Dermis blood vessel endothelial cell (primary cell): ENCODE measurements around the gene RBM15. TPM values are rescaled to one million over a fixed set of nuclear protein-coding genes. Genes with fewer than 3 reads are reported as not detected.

Experiments
- DNase-seq: peaks from one replicate; pipeline ENCODE4 v3.0.0; 2010
- total RNA-seq: library from RNA; depleted of rRNA; stranded (reverse); fragments of >200 nt; gene quantifications from 2 replicates; pipeline ENCODE4 v1.2.3, GENCODE V29; 2014

Gene RBM15
- total RNA-seq, 1 donor from 2014 or later, result 43.1 TPM

DNA sequence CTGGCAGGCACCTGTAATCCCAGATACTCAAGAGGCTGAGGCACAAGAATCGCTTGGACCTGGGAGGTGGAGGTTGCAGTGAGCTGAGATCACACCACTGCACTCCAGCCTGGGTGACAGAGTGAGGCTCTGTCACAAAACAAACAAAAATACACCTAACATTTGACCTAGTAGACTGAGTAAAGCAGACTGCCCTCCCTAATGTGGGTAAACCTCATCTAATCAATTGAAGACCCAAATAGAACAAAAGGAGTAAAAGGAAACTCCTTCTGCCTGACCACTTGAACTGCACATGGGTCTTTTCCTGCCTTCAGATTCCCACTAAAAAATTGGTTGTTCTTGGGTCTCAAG lies 19.0 kb upstream of the RBM15 start:
- no peak for DNase-seq

DNA sequence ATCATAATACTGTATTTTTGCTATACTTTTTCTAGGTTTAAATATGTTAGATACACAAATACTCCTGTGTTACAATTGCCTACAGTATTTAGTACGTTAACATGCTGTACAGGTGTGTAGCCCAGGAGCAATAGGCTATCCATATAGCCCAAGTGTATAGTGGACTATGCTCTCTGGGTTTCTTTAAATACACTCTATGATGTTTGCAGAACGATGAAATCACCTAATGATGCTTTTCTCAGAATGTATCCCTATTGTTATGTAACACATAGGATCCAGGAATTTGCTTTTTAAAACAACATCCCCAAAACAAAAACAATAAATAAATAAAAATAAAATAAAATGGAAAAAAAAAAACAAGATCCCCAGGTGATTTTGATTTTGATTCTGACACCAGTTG lies 18.1 kb upstream of the RBM15 start:
- no peak for DNase-seq

DNA sequence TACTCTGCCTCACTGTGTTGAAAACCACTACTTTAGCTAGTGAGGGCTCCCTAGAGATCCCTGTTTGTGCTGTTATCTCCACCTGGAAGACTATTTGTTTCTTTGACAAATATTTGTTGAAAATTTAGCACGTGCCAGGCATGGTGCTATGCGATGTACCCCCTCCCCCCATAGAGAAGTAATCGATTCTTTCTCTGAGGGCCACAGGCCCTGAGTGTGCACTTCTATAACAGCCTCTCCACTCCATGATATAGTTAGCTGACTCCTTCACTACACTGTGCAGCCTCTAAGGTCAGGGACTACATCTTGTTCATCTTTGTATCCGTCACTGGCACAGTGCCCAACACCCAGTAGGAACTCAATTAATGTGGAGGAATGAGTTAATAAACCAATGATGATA lies 17.3 kb upstream of the RBM15 start:
- DNase-seq, result no peak

DNA sequence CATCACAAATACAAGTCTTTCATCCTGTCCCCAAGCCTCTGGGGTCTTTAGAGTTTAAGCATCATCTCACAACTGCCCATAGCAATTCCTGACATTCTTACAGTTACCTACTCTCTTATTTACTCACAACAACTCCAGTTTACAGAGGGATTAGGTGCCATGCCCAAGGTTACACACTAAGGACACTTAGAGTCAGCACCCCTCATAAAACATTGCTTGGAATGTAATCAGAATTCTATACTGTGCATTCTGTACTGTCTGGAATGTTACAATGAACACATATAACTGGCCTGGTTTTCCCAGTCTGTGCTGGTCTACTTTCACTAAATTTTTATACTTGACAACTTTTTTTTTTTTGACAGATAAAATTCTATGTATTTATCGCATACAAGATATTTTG lies 14.5 kb upstream of the RBM15 start:
- DNase-seq, result no peak

GRCh38 chr1:110326826-110327225 lies 12.4 kb upstream of the RBM15 start:
- DNase-seq, result no peak

DNA sequence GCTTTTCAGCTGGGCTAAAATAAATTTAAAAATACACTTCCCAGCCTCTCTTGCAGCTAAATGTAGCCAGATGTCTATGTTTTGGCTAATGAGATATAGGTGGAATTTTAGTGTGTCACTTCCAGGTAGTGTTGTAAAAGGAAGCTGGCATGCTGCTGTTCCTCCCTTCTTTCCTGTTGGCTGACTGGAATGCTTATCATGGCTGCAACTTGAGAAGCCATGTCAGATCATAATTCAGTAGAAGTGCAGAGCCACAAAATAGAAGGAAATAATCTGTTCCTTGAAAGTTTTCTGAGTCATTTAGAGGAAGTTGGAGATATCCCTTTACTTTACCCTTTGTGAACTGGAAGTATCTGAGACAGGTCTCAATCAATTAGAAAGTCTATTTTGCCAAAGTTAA lies 10.9 kb upstream of the RBM15 start:
- DNase-seq, result peak; percentile 43

GRCh38 chr1:110328700-110329099 lies 10.5 kb upstream of the RBM15 start:
- DNase-seq, result no peak

DNA sequence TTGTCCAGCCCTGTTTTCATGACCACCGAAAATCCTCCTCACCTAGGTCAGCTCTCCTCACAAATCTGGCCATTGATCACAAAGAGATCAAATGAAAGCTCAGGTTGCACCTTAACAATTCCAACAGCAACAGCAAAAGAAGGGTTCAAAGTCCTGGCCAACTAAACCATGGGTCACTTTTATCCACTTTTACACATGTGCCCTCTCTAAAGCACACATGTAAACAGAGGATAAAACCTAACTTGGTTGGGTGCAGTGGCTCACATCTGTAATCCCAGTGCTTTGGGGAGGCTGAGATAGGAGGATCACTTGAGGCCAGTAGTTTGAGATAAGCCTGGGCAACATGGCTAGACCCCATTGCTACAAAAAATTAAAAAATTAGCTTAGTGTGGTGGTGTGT lies 3.9 kb upstream of the RBM15 start:
- no peak for DNase-seq

DNA sequence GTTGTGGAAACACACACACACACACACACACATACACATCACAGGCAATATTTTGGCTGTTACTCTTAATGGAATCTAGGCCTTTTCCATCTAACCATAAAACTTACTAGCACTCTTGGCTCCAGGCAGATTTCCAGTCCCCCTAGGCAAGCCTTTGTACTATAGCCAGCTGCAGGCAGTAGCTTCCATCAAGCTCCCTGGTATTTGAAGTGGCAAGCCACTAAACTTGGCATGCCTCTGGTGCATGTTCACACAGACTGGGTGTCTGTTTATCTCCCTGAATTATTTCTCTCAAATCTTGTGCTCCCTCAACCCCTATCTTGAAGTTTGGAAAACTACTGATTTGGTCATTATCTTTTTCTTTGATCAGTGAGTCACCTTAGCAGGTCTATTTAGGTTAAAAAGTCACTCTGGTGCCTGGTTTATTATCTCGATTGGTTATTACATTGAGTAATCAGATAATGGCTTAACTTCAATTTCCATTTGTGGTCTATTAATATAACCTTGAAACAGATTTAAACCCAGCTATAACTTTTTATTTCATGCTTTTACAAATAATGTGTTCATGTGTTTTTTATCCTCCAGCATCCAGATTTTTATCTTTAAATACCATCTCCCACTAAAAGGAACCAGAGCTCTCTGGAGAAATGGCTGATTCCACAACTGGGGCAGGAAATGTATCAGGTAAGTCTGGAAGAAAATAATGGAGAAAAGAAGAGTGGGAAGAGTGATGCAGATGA lies 2.7 kb upstream of the RBM15 start:
- no peak for DNase-seq

- DNase-seq, result peak; percentile 49
Measured at GRCh38 chr1:110337704-110338308, 1.4 kb upstream of the RBM15 start.

GRCh38 chr1:110338309-110338885 lies 780 bp upstream of the RBM15 start:
- peak; percentile 91 for DNase-seq

- DNase-seq, result peak; percentile 58
Measured at GRCh38 chr1:110339407-110340206, 430 bp downstream of the RBM15 start.

DNA sequence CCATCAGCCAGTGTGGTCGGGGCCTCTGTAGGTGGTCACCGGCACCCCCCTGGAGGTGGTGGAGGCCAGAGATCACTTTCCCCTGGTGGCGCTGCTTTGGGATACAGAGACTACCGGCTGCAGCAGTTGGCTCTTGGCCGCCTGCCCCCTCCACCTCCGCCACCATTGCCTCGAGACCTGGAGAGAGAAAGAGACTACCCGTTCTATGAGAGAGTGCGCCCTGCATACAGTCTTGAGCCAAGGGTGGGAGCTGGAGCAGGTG lies 961 bp downstream of the RBM15 start:
- DNase-seq, result no peak

GRCh38 chr1:110341146-110341871 lies 2.1 kb downstream of the RBM15 start:
- no peak for DNase-seq

GRCh38 chr1:110341872-110342331 lies 2.7 kb downstream of the RBM15 start:
- no peak for DNase-seq

DNA sequence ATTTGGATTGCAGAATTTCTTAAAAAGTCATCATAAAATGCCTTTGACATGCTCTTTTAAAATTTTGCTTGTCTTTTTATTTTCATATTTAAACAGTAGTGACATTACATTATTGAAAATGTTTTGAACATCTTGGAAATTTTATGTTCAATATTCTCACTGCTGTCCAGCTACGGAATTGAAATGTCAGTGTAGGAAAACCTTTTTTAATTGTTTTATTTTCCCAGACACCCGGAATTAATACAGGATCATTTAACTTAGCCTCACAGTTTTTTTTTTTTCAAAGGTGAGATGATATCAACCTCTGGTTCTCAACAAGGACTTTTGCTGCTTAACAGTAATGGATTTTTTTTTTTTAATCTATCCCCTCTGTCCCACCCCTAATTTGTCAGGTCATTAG lies 4.1 kb downstream of the RBM15 start:
- no peak for DNase-seq

GRCh38 chr1:110344152-110344551 lies 5.0 kb downstream of the RBM15 start:
- DNase-seq, result no peak

DNA sequence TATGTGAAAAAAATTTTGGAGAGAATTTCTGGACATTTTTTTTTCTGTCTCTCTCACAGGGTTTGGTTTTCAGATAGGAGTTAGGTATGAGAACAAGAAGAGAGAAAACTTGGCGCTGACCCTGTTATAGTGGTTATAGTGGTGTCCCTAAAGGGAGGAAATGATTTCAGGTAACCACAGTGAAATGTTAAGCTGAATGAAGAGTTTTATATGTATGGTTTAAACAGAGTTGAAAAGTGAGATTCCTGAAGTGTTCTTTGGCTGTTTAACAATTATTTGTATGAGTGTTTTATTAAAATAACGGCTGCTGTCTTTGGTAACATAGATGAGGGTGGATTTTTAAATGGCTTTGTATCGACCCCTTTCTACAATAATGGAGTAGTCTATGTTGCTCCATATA lies 6.3 kb downstream of the RBM15 start:
- no peak for DNase-seq

DNA sequence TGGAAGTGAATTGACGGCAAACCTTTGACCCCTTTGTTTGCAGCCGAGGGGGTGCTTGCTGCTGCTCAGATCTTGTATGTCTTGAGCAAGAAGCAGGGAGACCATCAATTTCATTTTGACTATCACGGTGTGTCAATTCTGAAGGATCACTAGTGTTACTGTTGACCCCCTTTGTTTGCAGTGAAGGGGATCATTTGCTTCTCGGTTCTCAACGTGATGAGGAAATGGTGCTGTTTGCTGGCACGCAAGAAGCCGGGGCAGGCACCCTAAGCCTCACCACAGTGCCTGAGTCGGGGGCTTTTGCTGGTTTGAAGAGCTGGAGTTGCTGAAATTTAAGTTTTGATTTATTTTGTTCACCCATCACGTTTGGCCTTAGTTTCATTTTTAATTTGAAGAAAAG lies 7.5 kb downstream of the RBM15 start:
- DNase-seq, result no peak

DNA sequence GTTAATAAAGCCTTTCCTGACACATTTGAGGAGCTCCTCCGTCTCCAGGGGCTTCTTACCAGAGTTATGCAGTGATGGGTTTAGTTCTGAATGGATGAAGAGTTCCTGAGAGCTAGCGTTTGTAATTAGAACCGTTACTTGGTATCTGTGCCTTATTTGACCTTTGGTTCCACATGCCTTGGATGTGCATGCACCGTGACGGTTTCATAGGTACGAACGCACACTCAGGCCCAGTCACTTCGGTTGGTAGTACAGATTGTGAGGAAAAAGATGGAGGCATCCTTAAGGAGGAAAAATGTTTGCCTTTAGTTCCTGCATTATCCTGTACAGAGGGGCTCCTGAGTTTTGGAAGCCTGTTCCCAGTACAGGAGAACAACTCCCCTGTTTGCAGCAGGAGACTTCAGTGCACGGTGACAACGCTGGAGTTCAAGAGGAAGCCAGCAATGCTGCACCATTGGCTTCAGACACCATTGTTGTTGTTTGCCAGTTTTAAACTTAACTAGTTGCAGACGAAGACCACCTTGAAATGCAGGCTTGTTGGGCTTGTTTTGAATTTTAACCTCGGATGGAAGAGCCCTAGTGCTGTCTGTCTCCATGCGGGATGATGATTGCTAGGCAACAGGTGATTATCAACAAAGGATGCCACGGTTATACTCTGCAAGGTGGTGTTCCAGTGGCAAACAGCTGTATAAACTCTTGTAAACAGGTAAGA lies 8.2 kb downstream of the RBM15 start:
- no peak for DNase-seq

GRCh38 chr1:110348050-110348449 lies 8.9 kb downstream of the RBM15 start:
- DNase-seq, result no peak

GRCh38 chr1:110348771-110349170 lies 9.6 kb downstream of the RBM15 start:
- DNase-seq, result no peak
